ENCODE results near the gene SIRT6.
"Not testable (repeated sequence)": the region's sequence is repeated elsewhere in the genome, so short reads cannot be mapped to it uniquely, and the experiment has no call there.

DNA sequence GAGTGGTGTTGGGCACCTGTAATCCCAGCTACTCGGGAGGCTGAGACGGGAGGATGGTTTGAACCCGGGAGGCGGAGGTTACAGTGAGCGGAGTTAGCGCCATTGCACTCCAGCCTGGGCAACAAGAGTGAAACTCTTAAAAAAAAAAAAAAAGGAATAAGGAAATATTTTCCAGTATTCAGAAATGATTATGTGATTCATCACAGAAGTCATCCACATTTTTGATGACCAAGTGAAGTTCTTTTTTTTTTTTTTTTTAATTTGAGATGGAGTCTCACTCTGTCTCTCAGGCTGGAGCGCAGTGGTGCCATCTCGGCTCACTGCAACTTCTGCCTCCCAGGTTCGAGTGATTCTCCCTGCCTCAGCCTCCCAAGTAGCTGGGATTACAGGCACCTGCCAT lies 47.0 kb downstream of the SIRT6 start:
- TF ChIP-seq EZH2 (IDR thresholded peaks at IDR 0.05); FOXP2 (optimal IDR thresholded peaks at IDR 0.05; ENCODE audit: control extremely low read depth, extremely low read length, insufficient read depth); POLR2AphosphoS5 (IDR thresholded peaks at IDR 0.05; ENCODE audit: borderline replicate concordance, low read depth, low read length): not testable (repeated sequence)
